T-helper 2 cell treated with Interferon-gamma antibody and Interleukin-4, amounts not matched to agents 100 ng/mL and 5 ng/mL, for 36 hours (primary cell): ENCODE data around the gene ANKRD34A. TPM values are rescaled to one million over a fixed set of nuclear protein-coding genes. Genes with fewer than 3 reads are reported as not detected.

Experiments used
- intact Hi-C: fragments of 100-400 bp; cut with micrococcal nuclease; formaldehyde crosslinking; loops from one replicate; pipeline ENCODE4 v1.15.1; 2023
- total RNA-seq: library from RNA; stranded (reverse); gene quantifications from 2 replicates; pipeline ENCODE4 v1.2.3, GENCODE V29; 2022

Gene ANKRD34A
- 1.2 and 1.3 TPM in 2 replicates for total RNA-seq

DNA sequence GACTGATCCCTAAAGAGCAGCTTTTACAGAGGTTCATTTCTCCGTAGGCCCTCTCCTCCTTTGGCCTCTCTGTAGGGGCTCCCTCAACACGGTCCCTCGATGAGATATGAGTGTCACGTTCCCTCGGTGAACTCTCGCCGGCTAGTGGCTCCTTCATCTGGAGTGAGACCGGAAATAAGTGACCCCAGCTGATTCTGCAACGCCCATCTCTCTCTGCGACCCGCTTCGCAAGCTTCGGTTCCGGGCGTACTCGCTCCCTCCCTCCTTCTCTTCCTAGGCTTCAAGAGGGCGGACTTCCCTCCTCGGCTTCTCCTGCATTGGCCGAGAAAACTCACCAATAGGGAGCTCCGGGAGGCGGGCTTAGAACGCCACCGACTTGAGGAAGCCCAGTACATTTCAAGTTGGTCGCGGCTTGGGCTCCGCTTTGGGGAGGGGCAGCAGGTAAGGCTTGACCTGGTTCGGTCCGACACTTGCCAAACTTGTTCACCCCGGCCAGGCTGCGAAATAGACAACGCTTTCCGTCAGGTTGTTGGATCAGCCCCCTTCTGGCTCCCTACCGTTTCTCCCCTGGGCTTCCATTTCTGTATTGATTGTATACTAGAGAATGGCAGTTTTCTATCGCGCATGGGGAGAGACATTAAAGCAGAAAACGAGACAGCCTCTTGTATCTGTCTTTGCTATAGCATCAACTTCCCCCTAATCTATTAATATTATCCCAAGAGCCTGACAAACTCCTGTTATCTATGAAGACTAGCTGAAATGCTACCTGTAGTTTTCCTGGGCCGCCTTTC, at the start of gene ANKRD34A, which contains the start of gene POLR3GL:
ANKRD34A (minus strand) TSS at position 248 of the 791 bp plus-strand sequence. CDS start 2,816 bp downstream, outside the sequence.
POLR3GL (plus strand) TSS at position 363 of the 791 bp plus-strand sequence. CDS start 10,176 bp downstream, outside the sequence.
- intact Hi-C loops = loop anchor here (1.0 to 2.0 kb wide), 4 partner anchors 8 to 106 kb away; partner anchors contain the start of genes PIAS3 and RBM8A

DNA sequence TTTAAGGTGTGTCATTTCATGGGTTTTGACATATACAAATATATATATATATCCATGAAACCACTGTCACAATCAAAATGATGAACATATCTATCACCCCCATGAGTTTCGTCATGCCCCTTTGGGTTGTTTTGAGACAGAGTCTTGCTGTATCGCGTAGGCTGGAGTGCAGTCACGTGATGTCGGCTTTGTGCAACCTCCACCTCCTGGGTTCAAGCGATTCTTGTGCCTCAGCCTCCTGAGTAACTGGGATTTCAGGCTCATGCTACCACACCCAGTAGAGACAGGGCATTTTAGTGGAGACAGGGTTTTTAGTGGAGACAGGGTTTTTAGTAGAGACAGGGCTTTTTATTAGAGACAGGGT, 49.2 kb upstream of the ANKRD34A start:
- intact Hi-C loops = no loop called here

DNA sequence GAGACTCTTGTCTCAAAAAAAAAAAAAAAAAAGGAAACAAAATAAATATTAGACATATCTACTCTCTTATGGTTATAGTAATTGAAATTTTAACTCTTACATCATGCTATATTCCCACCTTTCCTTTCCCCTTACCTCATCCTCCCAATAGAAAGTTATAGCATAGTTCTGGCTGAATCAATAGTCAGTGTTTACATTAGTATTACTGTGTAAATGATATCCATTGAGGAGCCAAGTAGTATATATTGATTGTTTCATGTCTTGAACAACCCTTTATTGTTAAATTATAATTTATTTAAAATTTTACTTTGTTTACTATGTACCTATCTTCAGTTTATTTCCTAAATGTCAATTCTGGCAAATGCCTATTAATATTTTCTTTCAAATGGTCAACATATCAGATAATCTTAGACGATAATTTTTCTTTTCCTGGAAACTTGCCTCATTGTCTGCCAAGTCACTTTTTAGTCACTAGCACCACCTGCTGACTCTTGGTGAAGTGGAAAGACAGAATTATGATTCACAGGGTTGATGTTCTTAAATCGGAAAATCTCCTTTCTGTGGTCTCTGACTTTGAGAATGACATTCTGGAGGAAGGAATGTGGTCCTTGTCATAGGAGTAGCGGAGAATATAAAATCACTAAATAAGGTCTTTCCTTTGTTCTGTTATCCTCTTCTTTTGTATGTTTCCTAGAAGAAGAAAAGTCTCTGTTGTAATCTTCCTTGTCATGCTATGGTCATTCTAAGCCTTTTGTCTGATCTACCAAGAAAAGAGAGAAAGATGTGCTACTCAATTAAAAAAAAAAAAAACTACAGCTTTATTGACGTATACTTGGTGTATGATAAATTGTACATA, 48.6 kb upstream of the ANKRD34A start:
- intact Hi-C loops = no loop called here

DNA sequence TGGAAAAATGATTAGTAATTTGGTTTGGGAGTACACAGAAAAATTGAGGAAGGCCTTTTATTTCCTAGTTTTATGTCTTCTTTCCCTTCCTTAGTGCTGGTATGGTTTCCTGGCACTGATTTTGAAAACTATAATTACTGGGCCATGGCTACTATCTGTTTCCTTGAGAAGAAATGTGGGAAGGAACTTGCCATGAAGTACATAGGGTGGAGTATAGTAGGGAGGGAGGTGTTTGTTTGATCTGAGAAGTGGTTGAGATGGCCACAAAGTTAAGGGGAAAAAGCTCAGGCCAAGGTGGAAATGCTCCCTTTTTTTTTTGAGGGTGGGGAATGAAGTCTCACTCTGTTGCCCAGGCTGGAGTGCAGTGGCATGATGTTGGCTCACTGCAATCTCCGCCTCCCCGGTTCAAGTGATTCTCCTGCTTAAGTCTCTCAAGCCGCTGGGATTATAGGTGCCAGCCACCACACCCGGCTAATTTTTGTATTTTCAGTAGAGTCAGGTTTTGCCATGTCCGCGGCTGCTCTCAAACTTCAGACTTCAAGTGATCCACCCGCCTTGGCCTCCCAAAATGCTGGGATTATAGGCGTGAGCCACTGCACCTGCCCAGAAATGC, 45.9 kb upstream of the ANKRD34A start:
- intact Hi-C loops = no loop called here

DNA sequence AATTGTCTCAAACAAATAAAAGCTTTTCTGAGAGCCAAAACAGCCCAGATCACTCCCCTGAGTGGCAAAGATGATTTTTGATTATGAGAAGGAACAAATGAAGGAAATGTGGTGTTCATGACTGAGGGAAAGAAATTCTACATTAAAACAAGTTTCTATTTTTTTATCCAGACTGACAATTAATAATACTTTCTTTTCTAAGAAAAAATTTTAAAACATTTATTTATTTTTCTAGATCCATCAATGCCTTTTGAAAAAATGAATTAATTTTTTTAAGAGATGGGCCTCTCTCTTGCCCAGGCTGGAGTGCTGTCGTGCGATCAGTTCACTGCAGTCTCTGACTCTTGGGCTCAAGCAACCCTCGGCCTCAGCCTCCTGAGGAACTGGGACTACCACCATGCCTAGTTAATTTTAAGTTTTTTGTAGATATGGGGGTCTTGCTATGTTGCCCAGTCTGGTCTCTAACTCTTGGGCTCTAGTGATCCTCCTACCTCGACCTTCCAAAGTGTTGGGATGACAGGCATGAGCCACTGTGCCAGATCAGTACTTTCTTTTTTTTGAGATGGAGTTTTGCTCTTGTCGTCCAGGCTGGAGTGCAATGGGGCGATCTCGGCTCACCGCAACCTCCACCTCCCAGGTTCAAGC, 43.2 kb upstream of the ANKRD34A start:
- intact Hi-C loops = loop anchor here (1.0 kb wide), 3 partner anchors 11 to 161 kb away; partner anchors contain the start of gene TXNIP

DNA sequence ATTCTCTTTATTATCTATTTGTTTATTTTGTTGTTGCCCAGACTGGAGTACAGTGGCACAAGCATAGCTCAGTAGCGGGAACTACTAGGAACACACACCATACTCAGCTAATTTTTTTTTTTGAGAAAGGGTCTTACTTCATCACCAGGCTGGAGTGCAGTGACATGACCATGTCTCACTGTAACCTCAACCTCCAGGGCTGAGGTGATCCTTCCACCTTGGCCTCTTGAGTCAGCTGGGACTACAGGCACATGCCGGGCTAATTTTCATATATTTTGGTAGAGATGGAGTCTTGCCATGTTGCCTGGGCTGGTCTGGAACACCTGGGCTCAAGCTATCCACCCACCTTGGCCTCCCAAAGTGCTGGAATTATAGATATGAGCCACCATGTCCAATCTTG, 37.3 kb upstream of the ANKRD34A start:
- intact Hi-C loops = no loop called here

DNA sequence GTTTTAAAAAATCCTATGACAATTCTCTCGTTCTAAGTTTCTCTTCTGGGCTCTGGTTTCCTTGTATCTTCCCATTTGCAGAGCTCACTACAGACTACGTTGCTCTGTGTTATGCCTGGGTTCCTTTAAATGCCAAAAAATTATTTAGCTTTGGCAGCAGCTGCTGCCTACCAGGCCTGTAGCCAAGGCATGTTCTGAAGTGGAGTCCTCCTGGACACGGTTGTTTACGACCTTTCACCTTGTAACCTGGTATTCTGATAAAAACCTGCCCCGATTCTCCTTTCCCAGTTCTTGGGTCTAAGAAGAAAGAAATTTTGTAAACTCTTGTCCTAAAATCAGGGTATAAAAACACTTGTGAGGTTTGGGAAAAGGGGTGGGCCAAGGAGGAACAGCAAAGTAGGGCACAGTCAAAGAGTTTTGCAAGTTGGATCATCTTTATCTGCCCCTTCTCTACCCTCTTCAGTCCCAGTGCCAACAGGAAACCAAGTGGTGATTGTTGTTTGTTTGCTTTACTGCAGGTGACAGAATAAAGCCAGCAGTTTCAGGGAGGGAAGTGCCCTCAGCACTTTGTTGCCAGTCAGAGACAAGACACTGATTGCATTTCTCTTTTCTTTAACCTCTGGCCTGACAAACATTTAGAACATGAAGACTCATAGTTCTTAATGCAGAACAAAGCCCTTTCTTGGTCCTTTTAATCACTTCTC, 35.1 kb upstream of the ANKRD34A start:
- intact Hi-C loops = no loop called here

DNA sequence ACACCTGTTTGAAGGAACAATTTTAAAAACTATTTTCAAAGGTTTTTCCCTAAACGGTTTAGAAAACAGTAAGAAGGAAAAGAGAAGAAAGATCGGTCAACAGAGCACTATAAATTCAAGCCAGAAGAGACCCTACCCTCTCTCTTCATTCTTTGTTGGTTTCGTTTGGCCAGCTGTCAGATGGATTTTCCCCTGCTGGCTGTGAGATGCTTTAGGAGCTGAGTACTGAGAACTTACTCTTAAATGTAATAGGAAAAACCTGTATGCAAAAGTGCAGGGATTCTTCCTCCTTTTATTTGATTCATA, 33.3 kb upstream of the ANKRD34A start:
- intact Hi-C loops = loop anchor here (1.0 to 2.0 kb wide), 4 partner anchors 39 to 79 kb away; partner anchors contain the start of genes PEX11B and RBM8A

DNA sequence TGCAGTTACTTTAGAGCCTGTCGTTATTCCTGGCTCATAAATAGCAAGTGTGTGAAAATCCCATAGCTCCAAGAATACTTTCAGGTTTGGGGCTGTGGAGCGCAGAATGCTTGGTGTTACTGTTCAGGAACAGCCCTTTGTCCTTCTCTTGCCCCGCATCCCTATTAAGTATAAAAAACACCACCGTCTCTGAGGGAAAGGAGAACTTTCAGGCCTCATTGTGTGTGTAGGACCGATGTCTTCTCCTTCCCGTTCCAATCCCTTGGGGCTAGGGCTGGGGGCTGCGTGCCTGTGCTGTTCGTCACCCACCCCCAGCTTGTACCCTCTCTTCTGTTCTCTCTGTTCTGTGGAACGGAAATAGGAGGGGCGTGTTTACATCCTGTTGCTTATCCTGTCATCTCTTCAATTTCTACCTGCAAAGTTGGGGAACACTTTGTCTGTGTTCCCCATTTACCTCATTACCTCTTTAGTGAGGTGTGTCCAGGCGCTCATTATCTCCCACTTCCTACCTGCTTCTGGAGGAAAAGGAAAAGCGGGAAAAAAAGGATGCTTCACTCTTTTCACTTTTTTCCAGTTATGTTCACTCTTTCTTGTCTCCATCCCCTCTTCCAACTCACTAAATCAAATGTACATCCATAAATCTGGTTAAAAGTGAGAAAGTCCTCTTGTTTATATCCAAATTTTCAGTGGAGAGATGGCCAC, 32.8 kb upstream of the ANKRD34A start:
- intact Hi-C loops = loop anchor here (1.0 to 2.0 kb wide), 4 partner anchors 40 to 78 kb away; partner anchors contain the start of genes PEX11B and RBM8A

DNA sequence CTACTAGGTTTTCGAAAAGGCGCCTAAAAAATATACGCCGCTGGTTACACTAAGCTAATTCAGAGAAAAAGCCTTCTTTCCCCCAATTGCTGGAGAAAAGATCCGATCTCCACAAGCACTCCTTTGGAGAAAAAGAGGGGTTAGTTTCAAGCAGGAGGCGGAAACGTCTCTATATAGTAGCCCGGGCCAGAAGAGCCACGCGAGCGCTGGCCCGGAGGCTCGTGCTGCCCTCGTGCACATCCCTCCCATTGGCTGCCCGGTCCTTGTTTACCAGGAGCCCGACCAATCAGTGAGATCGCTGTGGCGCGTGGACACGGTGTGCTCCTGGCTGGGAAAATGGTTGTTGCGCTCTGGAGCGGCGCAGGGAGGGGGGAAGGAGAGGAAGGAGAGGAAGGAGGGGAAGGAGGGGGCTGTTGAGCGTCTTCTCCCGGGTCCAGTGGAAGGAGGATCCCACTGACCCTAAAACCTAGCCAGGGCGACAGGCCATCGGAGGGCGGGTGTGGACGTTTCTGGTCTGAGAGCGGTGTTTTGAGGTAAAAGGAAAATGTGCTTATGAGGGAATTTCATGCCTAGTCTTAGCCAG, 32.1 kb upstream of the ANKRD34A start, which contains the start of gene TXNIP:
TXNIP (minus strand) TSS at position 147 of the 583 bp plus-strand sequence. CDS start 313 bp downstream, outside the sequence.
- intact Hi-C loops = loop anchor here (1.0 to 2.0 kb wide), 6 partner anchors 11 to 78 kb away; partner anchors contain the start of genes PEX11B and RBM8A

DNA sequence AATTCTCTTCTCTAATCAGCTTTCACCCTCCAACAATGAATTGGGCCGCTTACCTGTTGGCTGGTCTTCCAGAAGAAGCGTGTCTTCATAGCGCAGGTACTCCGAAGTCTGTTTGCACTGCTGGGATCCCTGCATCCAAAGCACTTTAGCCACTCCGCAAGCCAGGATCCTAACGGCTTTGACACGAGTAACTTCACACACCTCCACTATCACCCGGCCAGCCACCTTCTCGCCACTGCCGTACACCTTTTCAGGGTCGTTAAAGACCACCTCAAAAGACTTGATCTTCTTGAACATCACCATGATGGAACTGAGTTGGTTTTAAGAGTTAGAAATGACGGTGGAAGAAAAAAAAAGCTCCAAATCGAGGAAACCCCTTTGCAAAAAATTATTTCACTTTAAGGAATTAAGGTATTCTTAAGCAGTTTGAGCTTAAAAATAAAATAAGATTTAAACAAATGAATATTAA, 31.6 kb upstream of the ANKRD34A start:
- intact Hi-C loops = loop anchor here (1.0 to 2.0 kb wide), 5 partner anchors 11 to 77 kb away; partner anchors contain the start of gene PEX11B

DNA sequence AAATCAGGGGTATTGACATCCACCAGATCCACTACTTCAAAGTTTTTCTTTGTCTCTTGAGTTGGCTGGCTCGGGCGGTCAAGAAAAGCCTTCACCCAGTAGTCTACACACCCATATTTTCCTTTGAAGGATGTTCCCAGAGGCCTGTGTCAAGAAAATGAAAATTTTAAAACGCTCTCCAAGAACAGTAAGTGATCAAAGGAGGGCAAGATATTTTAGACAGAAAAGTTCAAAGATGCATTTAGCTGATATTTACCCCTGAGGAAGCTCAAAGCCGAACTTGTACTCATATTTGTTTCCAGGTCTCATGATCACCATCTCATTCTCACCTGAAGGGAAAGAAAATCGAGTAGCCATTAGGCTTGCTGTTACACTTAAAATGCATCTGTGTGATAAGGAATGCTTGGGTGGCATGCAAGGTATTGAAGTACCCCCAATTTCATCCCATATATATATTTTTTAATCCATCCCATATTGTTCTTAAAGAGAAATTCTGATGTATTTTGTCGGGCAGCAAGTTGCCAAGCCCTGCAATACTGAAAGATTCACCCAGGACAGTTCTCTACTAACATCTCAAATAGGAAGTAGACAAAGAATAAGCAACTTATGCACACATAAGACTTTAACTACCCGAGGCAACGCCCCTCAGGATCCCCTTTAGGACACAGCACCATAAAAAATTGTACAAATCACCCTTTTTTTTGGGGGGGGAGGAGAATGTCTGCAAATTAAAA, 30.9 kb upstream of the ANKRD34A start:
- intact Hi-C loops = no loop called here

DNA sequence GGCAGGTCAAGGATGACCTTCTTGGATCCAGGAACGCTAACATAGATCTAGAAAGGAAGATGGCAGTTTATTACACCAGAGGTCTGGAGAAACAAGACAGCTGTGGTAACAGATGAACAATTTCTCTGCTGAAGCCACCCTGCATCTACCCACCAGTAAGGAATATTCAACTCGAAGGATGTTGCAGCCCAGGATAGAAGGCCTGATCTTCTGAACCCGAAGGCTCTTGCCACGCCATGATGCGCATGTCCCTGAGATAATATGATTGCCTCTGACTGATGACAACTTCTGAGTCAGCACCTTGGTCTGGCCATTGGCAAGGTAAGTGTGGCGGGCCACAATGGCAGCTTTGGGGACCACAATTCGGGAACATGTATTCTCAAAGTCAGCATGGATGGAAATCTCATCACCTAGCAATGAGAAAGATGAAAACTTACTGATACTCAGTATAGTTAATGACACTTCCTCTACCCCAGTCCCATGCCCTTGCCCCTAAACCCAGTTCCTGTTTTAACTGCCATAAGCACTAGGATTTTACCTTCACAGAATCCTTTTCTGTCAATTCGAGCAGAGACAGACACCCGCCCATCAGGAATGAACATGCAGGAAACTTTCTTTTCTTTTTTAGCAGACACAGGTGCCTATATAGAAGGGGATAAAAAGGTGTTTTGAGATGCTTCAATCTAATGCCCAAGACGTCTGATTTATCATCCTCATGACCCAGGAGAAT, 30.2 kb upstream of the ANKRD34A start:
- intact Hi-C loops = no loop called here

DNA sequence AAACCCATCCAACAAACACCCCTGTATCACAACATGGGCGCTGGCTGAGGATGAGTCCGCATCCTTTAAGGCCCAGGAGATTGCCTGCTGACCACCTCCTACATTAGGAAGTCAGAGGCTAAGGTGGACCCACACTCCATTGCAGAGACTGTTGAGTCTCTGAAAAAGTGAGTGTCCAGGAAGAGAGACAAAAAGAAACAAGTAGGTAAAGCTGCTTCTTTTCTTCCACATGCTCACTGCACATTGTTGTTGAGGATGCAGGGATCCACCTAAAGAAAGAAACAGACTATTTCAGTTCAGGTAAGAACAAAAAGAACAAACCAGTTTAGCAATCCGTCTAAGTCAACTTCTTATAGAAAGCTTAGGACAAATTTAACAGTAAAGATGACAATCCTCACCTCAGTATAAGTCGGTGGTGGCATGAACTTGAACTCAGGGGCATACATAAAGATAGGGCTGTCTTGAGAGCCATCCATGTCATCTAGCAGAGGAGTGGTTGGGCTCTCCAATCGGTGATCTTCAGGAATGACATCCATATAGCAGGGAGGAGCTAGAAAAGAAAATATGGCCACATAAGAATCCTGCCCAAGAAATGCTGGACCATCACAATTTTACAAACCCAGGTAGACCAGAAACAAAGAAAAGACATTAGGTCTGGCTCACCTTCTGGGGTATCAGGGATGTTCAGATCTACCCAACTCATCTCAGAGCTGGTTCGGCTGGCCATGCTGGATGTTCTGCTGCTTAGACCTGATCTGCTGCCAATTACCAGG, 29.4 kb upstream of the ANKRD34A start:
- intact Hi-C loops = no loop called here

DNA sequence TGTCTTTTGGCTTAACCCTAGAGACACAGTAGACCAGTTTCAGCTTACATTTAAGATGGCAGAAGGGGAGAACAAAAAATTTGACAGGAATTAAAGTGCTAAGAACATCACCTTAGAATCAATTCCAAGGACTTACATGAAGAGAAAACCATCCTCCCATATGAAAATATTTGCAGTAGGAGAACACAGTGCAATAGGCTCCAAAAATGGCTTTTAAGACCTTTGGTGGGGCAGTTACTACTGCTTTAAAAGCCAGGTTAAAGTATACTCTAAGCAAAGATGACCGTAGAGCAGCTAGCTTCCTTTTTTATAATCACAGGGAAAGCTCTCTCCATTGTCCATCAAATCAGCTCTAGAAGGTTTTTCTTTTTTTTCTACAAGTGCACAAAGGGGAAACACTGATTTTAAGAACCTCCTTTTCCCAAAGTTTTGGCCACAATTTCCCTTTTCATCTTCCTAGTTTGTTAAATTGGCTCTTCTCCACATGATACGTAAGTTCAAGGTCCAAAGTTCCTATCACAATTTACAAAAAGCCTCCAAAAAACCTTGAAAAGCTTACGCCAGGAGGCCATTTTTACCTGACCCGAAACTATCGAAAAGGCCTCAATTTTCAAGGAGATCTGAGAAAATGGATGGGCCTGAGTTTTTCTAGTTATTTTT, 28.7 kb upstream of the ANKRD34A start:
- intact Hi-C loops = no loop called here

DNA sequence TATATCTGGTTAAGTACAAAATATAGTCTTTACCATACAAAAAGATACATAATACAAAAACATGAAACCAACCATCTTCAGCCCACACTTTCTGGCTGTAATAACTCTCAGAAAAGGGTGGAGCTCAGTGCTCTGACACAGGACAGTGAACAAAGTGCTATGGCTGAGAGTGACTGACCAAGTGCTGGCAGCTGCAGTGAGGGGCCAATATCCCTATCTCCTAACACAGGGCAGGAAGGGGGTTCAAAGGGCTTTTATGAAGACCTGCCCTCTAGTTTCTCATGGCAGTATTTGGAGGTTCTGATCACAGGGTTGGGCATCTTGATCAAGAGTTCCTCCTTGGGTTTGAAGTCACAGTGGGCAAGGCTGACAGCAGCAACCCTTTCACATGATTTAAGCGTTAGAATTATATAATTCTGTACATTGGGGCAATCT, 28.1 kb upstream of the ANKRD34A start:
- intact Hi-C loops = no loop called here
